SK-N-MC (cell line): ENCODE measurements around the gene SH2D3C.

Source experiments
- DNase-seq: peaks from one replicate; pipeline ENCODE4 v3.0.0-alpha.2; 2011; ENCODE audit warnings: low read depth, low spot score
- H3K27ac ChIP-seq: fragments of 200-600 bp; sonication (generic); 2 replicates; pipeline ENCODE4 v1.5.1; 2016; ENCODE audit warnings: mixed run types
- H3K36me3 ChIP-seq: fragments of 200-600 bp; sonication (generic); 2 replicates; pipeline ENCODE4 v1.6.1; 2017; ENCODE audit warnings: antibody characterized with exemption, low read length, mixed read lengths; ENCODE audit not compliant: insufficient read depth
- H3K4me3 ChIP-seq: fragments of 200-600 bp; sonication (generic); 2 replicates; pipeline ENCODE4 v1.5.1; 2016
- H3K9ac ChIP-seq: fragments of 200-600 bp; sonication (generic); 2 replicates; pipeline ENCODE4 v1.8.0; 2017; ENCODE audit warnings: mixed run types, mixed read lengths; ENCODE audit not compliant: insufficient read length
- H3K9me3 ChIP-seq: fragments of 200-600 bp; sonication (generic); 2 replicates; pipeline ENCODE4 v1.6.1; 2017; ENCODE audit warnings: low read depth, mild to moderate bottlenecking, antibody characterized with exemption, low read length, moderate library complexity, mixed read lengths
- EZH2 ChIP-seq: fragments of 200-600 bp; sonication (generic); IDR thresholded peaks from one replicate; pipeline ENCODE4 v1.6.1; 2017; ENCODE audit warnings: antibody characterized with exemption
- FOXP2 ChIP-seq: optimal IDR thresholded peaks from 2 replicates; pipeline ENCODE3; 2011; ENCODE audit warnings: mild to moderate bottlenecking, moderate library complexity; ENCODE audit not compliant: insufficient read depth; ENCODE audit errors: extremely low read length, control extremely low read depth
- POLR2AphosphoS5 ChIP-seq: IDR thresholded peaks from 2 replicates; pipeline ENCODE4 v1.6.1; 2012; ENCODE audit warnings: mild to moderate bottlenecking, low read depth, low read length, borderline replicate concordance

The SH2D3C gene

DNA sequence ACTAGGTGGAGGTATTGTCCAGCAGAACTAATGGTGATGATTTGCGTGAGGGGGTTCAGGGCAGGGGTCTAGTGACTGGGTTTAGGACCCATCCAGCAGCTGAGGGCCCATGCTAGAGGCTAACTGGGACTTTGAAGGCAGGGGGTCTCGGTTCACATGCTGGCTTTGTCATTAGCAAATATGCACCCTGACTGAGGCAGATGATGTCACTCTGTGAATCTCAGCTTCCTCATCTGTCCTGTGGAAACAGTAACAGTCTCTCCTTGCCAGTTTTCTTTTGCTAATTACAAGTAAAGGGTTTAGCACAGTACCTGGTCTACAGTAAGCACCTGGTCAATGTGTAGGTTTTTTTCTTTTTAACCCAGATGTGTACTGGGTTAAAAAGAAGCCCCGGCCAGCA, 5.2 kb downstream of the SH2D3C start:
- no peak for TF ChIP-seq FOXP2
- DNase-seq, result no peak
- no peak overlapping the region for H3K4me3 ChIP-seq
- H3K36me3 ChIP-seq, result no peaks in the 10 kb centered on the region
- H3K9me3 ChIP-seq, result no peaks in the 10 kb centered on the region
- H3K9ac ChIP-seq, result no peak overlapping the region
- no peak overlapping the region for H3K27ac ChIP-seq

GRCh38 chr9:127772603-127773002, 5.9 kb downstream of the SH2D3C start:
- DNase-seq, result no peak
- TF ChIP-seq EZH2 (no peak), FOXP2 (no peak), POLR2AphosphoS5 (no peak)
- Histone ChIP-seq H3K9me3 (no peaks in the 10 kb centered on the region), H3K9ac (no peak overlapping the region), H3K27ac (no peak overlapping the region), H3K36me3 (no peaks in the 10 kb centered on the region), H3K4me3 (no peak overlapping the region)

DNA sequence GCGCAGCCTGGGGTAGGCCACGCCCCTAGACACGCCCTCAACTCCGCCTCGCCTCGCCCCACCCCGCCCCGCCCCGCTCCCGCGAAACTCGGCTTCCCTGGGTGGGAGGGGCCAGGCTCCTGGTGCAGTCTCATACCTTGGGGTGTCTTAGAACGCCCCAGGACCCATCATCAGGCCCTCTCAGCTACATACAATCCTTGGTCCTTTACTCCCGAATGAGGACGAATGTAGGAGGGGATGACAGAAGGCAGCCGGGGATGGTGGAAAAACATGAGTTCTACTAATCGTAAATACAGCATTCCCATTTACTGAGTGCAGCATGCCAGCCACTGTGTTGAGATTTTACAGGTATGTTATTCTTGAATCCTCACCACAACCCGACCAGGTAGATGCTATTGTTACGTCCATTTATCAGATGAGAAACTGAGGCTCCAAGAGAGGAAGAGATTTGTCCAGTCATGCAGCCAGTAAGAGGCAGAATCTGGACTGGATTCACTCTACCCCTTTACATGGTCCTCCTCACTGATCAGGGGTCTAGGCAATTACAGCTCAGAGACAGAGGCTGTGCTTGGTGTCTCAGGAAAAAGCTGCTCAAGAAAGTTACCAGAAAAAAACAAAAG, 6.8 kb downstream of the SH2D3C start:
- no peaks in the 10 kb centered on the region for H3K36me3 ChIP-seq
- H3K4me3 ChIP-seq, result peak overlapping the region; percentile 75
- peak overlapping the region; percentile 59 for H3K9ac ChIP-seq
- no peaks in the 10 kb centered on the region for H3K9me3 ChIP-seq
- no peak for TF ChIP-seq EZH2
- no peak for TF ChIP-seq POLR2AphosphoS5
- TF ChIP-seq FOXP2, result no peak
- no peak for DNase-seq
- 0 out of 2 replicates have a peak overlapping the region, but pooled peaks have one; percentile 11 for H3K27ac ChIP-seq

GRCh38 chr9:127770905-127771569, 7.4 kb downstream of the SH2D3C start:
- H3K4me3 ChIP-seq, result peak overlapping the region; percentile 75
- TF ChIP-seq EZH2 (no peak), POLR2AphosphoS5 (no peak), FOXP2 (no peak)
- no peak overlapping the region for H3K9ac ChIP-seq
- DNase-seq, result peak; percentile 62
- no peaks in the 10 kb centered on the region for H3K9me3 ChIP-seq
- no peaks in the 10 kb centered on the region for H3K36me3 ChIP-seq
- no peak overlapping the region for H3K27ac ChIP-seq

- no peak overlapping the region for H3K9ac ChIP-seq
- H3K9me3 ChIP-seq, result no peaks in the 10 kb centered on the region
- no peak for DNase-seq
- H3K36me3 ChIP-seq, result no peaks in the 10 kb centered on the region
- H3K4me3 ChIP-seq, result peak overlapping the region; percentile 75
- no peak overlapping the region for H3K27ac ChIP-seq
- TF ChIP-seq FOXP2 (no peak), EZH2 (no peak), POLR2AphosphoS5 (no peak)
These were observed 7.9 kb downstream of the SH2D3C start for GRCh38 chr9:127770583-127770904.

DNA sequence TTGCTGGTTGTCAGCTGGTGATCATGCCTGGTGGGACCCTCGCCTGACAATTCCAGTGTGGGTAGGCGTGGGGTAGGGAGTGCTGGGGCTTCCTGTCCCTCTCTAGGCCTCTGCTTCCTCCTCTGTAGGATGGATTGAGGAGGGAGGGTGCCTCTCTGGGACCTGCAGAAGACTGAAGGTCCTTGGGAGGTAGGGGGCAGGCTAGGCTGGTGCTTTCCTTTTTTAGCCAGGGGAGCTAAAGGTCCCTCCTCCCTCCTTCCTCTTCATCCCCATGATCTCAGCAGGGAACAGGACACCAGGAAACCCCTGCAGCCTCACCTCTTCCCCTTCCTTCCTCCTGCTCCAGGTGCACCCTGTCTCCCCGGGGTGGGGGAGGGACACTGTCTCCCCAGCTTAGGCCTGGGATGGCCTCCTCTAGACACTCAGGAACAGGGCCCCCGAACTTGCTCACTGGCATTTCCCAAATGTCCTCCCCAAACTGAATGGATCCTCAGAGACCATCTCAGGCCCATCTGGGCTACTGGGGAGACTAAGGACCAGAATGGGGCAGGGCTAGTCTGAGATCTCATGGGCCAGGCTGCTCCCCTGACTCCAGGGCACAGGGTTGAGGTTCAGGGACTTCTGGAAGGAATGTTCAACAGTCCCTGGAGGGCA, 8.4 kb downstream of the SH2D3C start:
- no peak overlapping the region for H3K27ac ChIP-seq
- no peaks in the 10 kb centered on the region for H3K36me3 ChIP-seq
- no peak for TF ChIP-seq POLR2AphosphoS5
- no peak for TF ChIP-seq FOXP2
- TF ChIP-seq EZH2, result no peak
- H3K9ac ChIP-seq, result no peak overlapping the region
- H3K9me3 ChIP-seq, result no peaks in the 10 kb centered on the region
- no peak for DNase-seq
- no peak overlapping the region for H3K4me3 ChIP-seq

DNA sequence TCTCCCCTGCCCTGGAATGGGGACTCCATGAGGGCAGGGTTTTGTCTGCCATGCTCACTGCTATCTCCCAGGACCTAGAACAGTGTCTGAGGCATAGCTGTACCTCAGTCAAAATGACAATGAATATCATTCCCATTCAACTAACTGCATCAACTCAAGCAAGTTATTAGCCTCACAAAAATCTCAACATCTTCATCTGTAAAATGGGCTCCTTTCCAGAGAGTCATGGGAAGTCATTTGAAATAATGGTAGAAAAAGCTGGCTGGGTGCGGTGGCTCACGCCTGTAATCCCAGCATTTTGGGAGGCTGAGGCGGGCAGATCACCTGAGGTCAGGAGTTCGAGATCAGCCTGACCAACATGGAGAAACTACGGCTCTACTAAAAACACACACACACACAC, 9.4 kb downstream of the SH2D3C start:
- Histone ChIP-seq H3K4me3 (no peak overlapping the region), H3K36me3 (no peaks in the 10 kb centered on the region), H3K27ac (no peak overlapping the region), H3K9me3 (no peaks in the 10 kb centered on the region), H3K9ac (no peak overlapping the region)
- TF ChIP-seq EZH2, result no peak
- no peak for TF ChIP-seq FOXP2
- TF ChIP-seq POLR2AphosphoS5, result no peak
- no peak for DNase-seq

GRCh38 chr9:127768698-127769097, 9.8 kb downstream of the SH2D3C start:
- H3K9ac ChIP-seq, result no peak overlapping the region
- no peak for DNase-seq
- H3K27ac ChIP-seq, result no peak overlapping the region; the same call in 1 of the 2 replicates
- TF ChIP-seq FOXP2 (no peak), POLR2AphosphoS5 (no peak), EZH2 (no peak)
- H3K4me3 ChIP-seq, result no peak overlapping the region
- no peaks in the 10 kb centered on the region for H3K36me3 ChIP-seq
- H3K9me3 ChIP-seq, result no peaks in the 10 kb centered on the region

DNA sequence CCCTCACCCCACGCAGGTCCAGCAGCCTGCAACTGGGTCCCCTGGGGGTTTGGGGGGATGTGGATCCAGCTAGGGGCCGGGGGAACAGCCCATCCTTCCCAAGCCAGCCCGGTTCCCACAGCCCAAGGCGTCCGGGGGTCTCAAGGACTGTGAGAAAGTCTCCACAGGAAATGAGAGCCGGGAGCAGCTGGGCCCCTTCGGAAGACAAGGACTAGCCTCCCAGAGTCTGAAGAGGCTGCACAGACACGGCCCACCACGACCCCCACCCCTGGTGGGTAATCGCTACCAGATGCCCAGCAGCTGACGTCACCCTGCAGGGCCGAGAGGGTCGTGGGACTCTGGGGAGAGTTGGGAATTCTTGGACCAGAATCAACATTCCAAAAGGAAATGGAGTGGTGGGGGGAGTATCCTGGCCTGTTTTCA, 10.5 kb downstream of the SH2D3C start:
- no peak overlapping the region for H3K4me3 ChIP-seq
- H3K27ac ChIP-seq, result peak overlapping the region; percentile 76
- H3K36me3 ChIP-seq, result no peaks in the 10 kb centered on the region
- TF ChIP-seq FOXP2, result no peak
- TF ChIP-seq POLR2AphosphoS5, result no peak
- no peak for TF ChIP-seq EZH2
- H3K9me3 ChIP-seq, result no peaks in the 10 kb centered on the region
- peak overlapping the region; percentile 28 for H3K9ac ChIP-seq
- no peak for DNase-seq

GRCh38 chr9:127767410-127767809, 11.1 kb downstream of the SH2D3C start:
- no peak for DNase-seq
- Histone ChIP-seq H3K4me3 (no peak overlapping the region), H3K9me3 (no peaks in the 10 kb centered on the region), H3K27ac (no peak overlapping the region), H3K9ac (no peak overlapping the region), H3K36me3 (no peaks in the 10 kb centered on the region)
- no peak for TF ChIP-seq EZH2
- TF ChIP-seq POLR2AphosphoS5, result no peak
- TF ChIP-seq FOXP2, result no peak
